Mucosa of descending colon (tissue), 3 donors: Measurements from ENCODE around the gene GZF1. TPM values are rescaled to one million over a fixed set of nuclear protein-coding genes. Genes with fewer than 3 reads are reported as not detected.

ENCODE experiments used
- ATAC-seq: fragments of 200-7000 bp; cut with Tn5 transposase; one replicate; pipeline ENCODE4 v1.9.1; 2020; ENCODE audit warnings: mild to moderate bottlenecking, moderate library complexity
- DNase-seq, 3 donors: peaks; one replicate each; pipeline ENCODE4 v3.0.0-alpha.2; 2020
- H3K36me3 ChIP-seq: fragments of 200-600 bp; one replicate; pipeline ENCODE4 v1.8.0; 2021; ENCODE audit warnings: low read depth, mild to moderate bottlenecking
- H3K4me1 ChIP-seq: fragments of 200-600 bp; one replicate; pipeline ENCODE4 v1.8.0; 2021; ENCODE audit warnings: low read depth, mild to moderate bottlenecking
- H3K4me3 ChIP-seq: fragments of 200-600 bp; one replicate; pipeline ENCODE4 v1.8.0; 2021; ENCODE audit warnings: mild to moderate bottlenecking
- H3K9me3 ChIP-seq: fragments of 200-600 bp; one replicate; pipeline ENCODE4 v1.8.0; 2021; ENCODE audit warnings: mild to moderate bottlenecking
- CTCF ChIP-seq: fragments of 200-600 bp; IDR thresholded peaks from one replicate; pipeline ENCODE4 v1.8.0; 2022; ENCODE audit warnings: antibody characterized with exemption, mild to moderate bottlenecking
- intact Hi-C, 2 donors: fragments of 100-400 bp; cut with DNase I in 1 of 2; cut with micrococcal nuclease in 1 of 2; formaldehyde crosslinking; loops; one replicate each; pipeline versions ENCODE4 v1.11.0 to v1.11.1; 2022; cut with DNase I, micrococcal nuclease
- total RNA-seq, 3 donors: library from RNA; stranded (reverse); fragmentation: NEBNext Ultra II Directional in 2 of 3; extraction: Animal tissue kit (Norgen Biotek cat#: 25700) in 2 of 3; gene quantifications; one replicate each; pipeline versions ENCODE4 v1.2.1 to v1.2.4, GENCODE V29; 2021 to 2023
- donor health status: DM: no; HTN: no; CAD: no; lungs with moderate emphysema.
- donor health status: DM: no; HTN: no; CAD: no.
- donor health status: DM: no; HTN: yes; CAD: no.

GZF1 gene
- total RNA-seq, 3 donors from 2014 or later = 5.8 to 16.2 (median 9.3) TPM

GRCh38 chr20:23350904-23351838 lies 10.8 kb upstream of the GZF1 start:
- ATAC-seq = peak; percentile 33
- intact Hi-C loops = no loop called here
- H3K9me3 ChIP-seq = no peaks in the 10 kb centered on the region
- peak overlapping the region; percentile 86 for H3K4me3 ChIP-seq
- peak; percentile 70 to 76 (median 72) for DNase-seq
- no peak for TF ChIP-seq CTCF
- peaks cover 22% of the 10 kb centered on the region for H3K4me1 ChIP-seq
- peaks cover 4% of the 10 kb centered on the region for H3K36me3 ChIP-seq

- H3K36me3 ChIP-seq = peaks cover 4% of the 10 kb centered on the region
- no peaks in the 10 kb centered on the region for H3K9me3 ChIP-seq
- intact Hi-C loops = no loop called here
- DNase-seq (peak in 2 of 3 donors; percentile 36 to 60), ATAC-seq (no peak)
- no peak for TF ChIP-seq CTCF
- peaks cover 40% of the 10 kb centered on the region for H3K4me1 ChIP-seq
- no peak overlapping the region for H3K4me3 ChIP-seq
Observed at GRCh38 chr20:23356203-23356602, 5.8 kb upstream of the GZF1 start.

- H3K4me1 ChIP-seq = peaks cover 33% of the 10 kb centered on the region
- peak; percentile 84 for ATAC-seq
- peak; percentile 100 for DNase-seq
- intact Hi-C loops = no loop called here
- H3K4me3 ChIP-seq = peak overlapping the region; percentile 43
- peak; percentile 26 for TF ChIP-seq CTCF
- H3K36me3 ChIP-seq = peaks cover 4% of the 10 kb centered on the region
- H3K9me3 ChIP-seq = no peaks in the 10 kb centered on the region
Observed at GRCh38 chr20:23357767-23358562, 4.0 kb upstream of the GZF1 start.

GRCh38 chr20:23358563-23358906 lies 3.4 kb upstream of the GZF1 start:
- ATAC-seq = no peak
- no peak for DNase-seq
- H3K4me3 ChIP-seq = no peak overlapping the region
- intact Hi-C loops = no loop called here
- H3K4me1 ChIP-seq = peaks cover 39% of the 10 kb centered on the region
- H3K9me3 ChIP-seq = no peaks in the 10 kb centered on the region
- no peak for TF ChIP-seq CTCF
- H3K36me3 ChIP-seq = peaks cover 4% of the 10 kb centered on the region

- Histone ChIP-seq H3K9me3 (no peaks in the 10 kb centered on the region), H3K4me1 (peaks cover 40% of the 10 kb centered on the region), H3K36me3 (peaks cover 4% of the 10 kb centered on the region), H3K4me3 (no peak overlapping the region)
- intact Hi-C loops = no loop called here
- no peak for TF ChIP-seq CTCF
- ATAC-seq (no peak), DNase-seq (peak in 2 of 3 donors; percentile 54 to 59)
Observed at GRCh38 chr20:23358923-23359593, 2.9 kb upstream of the GZF1 start.
